ENCODE results near the gene THOC6. TPM values are rescaled to one million over a fixed set of nuclear protein-coding genes. Genes with fewer than 3 reads are reported as not detected.

THOC6 gene
- total and polyA plus RNA-seq, 9 of the 15 experiments (the other 6 are each of a cell fraction or from before 2014, with no cell fraction given) = 2.5 to 65.4 (median 42.3) TPM

DNA sequence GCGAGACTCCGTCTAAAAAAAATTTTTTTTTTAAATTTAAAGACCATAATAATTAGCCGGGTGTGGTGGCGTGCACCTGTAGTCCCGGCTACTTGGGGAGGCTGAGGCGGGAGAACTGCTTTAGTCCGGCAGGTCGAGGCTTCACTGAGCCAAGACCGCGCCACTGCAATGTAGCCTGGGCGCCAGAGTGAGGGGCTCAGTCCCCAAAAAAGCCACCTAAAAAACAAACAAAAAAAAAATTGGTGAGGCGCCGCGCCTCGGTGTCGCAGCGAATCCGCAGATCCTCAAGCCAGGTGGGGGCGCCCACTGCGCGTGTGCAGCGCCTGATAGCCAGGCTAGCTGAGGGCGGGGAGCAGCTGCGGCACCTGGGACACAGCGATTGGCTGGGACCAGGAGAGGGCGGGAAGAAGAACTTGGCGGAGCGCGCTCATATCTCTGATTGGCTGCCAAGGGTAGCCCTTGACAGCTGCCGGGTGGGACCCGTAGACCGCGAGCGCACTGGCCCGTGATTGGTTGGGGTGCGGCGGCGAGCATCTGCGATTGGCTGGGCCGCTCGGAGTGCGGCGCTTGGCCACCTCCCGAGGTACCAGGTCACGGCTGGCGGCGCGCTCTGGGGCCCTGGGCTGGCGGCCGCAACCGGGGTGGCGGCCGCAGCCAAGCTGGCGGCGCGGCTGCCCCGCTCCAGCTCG, 20.1 kb upstream of the THOC6 start (continued):
- TF ChIP-seq, protein P1, sequence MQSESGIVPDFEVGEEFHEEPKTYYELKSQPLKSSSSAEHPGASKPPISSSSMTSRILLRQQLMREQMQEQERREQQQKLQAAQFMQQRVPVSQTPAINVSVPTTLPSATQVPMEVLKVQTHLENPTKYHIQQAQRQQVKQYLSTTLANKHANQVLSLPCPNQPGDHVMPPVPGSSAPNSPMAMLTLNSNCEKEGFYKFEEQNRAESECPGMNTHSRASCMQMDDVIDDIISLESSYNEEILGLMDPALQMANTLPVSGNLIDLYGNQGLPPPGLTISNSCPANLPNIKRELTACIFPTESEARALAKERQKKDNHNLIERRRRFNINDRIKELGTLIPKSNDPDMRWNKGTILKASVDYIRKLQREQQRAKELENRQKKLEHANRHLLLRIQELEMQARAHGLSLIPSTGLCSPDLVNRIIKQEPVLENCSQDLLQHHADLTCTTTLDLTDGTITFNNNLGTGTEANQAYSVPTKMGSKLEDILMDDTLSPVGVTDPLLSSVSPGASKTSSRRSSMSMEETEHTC (IDR thresholded peaks at IDR 0.05) = no peak
- TF ChIP-seq HEY1 (CRISPR knock-in tag; IDR thresholded peaks at IDR 0.05; ENCODE audit: borderline replicate concordance) = no peak
- TF ChIP-seq, protein P2, sequence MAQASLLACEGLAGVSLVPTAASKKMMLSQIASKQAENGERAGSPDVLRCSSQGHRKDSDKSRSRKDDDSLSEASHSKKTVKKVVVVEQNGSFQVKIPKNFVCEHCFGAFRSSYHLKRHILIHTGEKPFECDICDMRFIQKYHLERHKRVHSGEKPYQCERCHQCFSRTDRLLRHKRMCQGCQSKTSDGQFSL (CRISPR knock-in tag; IDR thresholded peaks at IDR 0.05) = no peak
- TF ChIP-seq, protein P2 (tag; IDR thresholded peaks at IDR 0.05) = no peak
- no peak for TF ChIP-seq TCF7 (IDR thresholded peaks at IDR 0.05; ENCODE audit: borderline replicate concordance)
- TF ChIP-seq CBFB (CRISPR knock-in tag; IDR thresholded peaks at IDR 0.05) = no peak
- TF ChIP-seq ZNF668 (CRISPR knock-in tag; IDR thresholded peaks at IDR 0.05) = no peak
- no peak for TF ChIP-seq NR2F6 (CRISPR knock-in tag; IDR thresholded peaks at IDR 0.05)
- TF ChIP-seq NR2C1 (IDR thresholded peaks at IDR 0.05) = no peak
- TF ChIP-seq NR2C1 (tag; IDR thresholded peaks at IDR 0.05) = no peak
- 0 out of 2 replicates have a peak, but pooled peaks have one; percentile 10 for TF ChIP-seq CBX1 (IDR thresholded peaks at IDR 0.05; ENCODE audit: low read depth)
- no peak for TF ChIP-seq ELF4 (CRISPR knock-in tag; IDR thresholded peaks at IDR 0.05)
- no peak for TF ChIP-seq PRMT5 (CRISPR knock-in tag; IDR thresholded peaks at IDR 0.05)
- TF ChIP-seq FOXJ3 (CRISPR knock-in tag; IDR thresholded peaks at IDR 0.05) = no peak
- no peak for TF ChIP-seq MCM5 (IDR thresholded peaks at IDR 0.05; ENCODE audit: low read depth)
- no peak; the same call in 1 of the 2 replicates for TF ChIP-seq RAD51 (IDR thresholded peaks at IDR 0.05; ENCODE audit: borderline replicate concordance, low read depth)
- TF ChIP-seq, protein P3, sequence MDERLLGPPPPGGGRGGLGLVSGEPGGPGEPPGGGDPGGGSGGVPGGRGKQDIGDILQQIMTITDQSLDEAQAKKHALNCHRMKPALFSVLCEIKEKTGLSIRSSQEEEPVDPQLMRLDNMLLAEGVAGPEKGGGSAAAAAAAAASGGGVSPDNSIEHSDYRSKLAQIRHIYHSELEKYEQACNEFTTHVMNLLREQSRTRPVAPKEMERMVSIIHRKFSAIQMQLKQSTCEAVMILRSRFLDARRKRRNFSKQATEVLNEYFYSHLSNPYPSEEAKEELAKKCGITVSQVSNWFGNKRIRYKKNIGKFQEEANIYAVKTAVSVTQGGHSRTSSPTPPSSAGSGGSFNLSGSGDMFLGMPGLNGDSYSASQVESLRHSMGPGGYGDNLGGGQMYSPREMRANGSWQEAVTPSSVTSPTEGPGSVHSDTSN (CRISPR knock-in tag; IDR thresholded peaks at IDR 0.05; ENCODE audit: low read depth) = peak; percentile 31; the same call in 1 of the 2 replicates
- TF ChIP-seq, protein P3 (tag; conservative IDR thresholded peaks at IDR 0.05; ENCODE audit: low read depth) = peak; percentile 94
- no peak for TF ChIP-seq ZFP30 (CRISPR knock-in tag; IDR thresholded peaks at IDR 0.05; ENCODE audit: borderline replicate concordance)
- peak; percentile 81; the same call in 1 of the 2 replicates for TF ChIP-seq ESRRA (IDR thresholded peaks at IDR 0.05; ENCODE audit: borderline replicate concordance, low read depth)
- no peak for TF ChIP-seq SAFB (IDR thresholded peaks at IDR 0.05; ENCODE audit: borderline replicate concordance, low read depth, low read length)
- no peak for TF ChIP-seq POLR2B (IDR thresholded peaks at IDR 0.05; ENCODE audit: low read depth, partially characterized antibody)
- TF ChIP-seq U2AF1 (optimal IDR thresholded peaks at IDR 0.05; ENCODE audit: low read depth, low read length) = no peak
- TF ChIP-seq HNRNPLL (IDR thresholded peaks at IDR 0.05; ENCODE audit: low read depth, low read length, poor library complexity, severe bottlenecking) = no peak
- TF ChIP-seq ASH1L (IDR thresholded peaks at IDR 0.05; ENCODE audit: borderline replicate concordance, low read depth, partially characterized antibody) = peak; percentile 93

Measured in K562 (cell line).